Astrocyte (in vitro differentiated cells and primary cell): Measurements from ENCODE around the gene BNIP5.

Experiments used
- EZH2 ChIP-seq: IDR thresholded peaks from 2 replicates; pipeline ENCODE4 v1.6.1; 2012; ENCODE audit warnings: mild to moderate bottlenecking, low read length, inconsistent platforms; ENCODE audit not compliant: insufficient read depth
- TF ChIP-seq, protein P1 (sequence below): IDR thresholded peaks from 2 replicates; pipeline ENCODE4 v1.5.1; 2011; ENCODE audit warnings: low read depth, mild to moderate bottlenecking, inconsistent platforms, low read length, moderate library complexity; ENCODE audit not compliant: insufficient read depth

DNA sequence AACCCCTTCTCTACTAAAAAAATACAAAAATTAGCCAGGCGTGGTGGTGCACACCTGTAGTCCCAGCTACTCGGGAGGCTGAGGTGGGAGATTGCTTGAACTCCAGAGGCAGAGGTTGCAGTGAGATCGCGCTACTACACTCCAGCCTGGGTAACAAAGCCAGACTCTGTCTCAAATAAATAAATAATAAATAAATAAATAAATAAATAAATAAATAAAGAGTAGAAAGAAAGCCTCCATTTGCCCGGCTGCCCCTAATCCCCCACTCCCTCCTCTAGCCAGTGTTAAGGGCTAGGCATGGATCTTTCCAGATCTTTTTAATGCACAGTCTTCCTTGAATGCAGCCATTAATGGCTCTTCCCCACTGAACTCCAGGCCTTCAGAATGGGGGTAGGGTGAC lies 63.6 kb downstream of the BNIP5 start:
- TF ChIP-seq, protein P1, sequence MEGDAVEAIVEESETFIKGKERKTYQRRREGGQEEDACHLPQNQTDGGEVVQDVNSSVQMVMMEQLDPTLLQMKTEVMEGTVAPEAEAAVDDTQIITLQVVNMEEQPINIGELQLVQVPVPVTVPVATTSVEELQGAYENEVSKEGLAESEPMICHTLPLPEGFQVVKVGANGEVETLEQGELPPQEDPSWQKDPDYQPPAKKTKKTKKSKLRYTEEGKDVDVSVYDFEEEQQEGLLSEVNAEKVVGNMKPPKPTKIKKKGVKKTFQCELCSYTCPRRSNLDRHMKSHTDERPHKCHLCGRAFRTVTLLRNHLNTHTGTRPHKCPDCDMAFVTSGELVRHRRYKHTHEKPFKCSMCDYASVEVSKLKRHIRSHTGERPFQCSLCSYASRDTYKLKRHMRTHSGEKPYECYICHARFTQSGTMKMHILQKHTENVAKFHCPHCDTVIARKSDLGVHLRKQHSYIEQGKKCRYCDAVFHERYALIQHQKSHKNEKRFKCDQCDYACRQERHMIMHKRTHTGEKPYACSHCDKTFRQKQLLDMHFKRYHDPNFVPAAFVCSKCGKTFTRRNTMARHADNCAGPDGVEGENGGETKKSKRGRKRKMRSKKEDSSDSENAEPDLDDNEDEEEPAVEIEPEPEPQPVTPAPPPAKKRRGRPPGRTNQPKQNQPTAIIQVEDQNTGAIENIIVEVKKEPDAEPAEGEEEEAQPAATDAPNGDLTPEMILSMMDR = no peak
- TF ChIP-seq EZH2 = no peak
